ENCODE data around the gene NINL. TPM values are rescaled to one million over a fixed set of nuclear protein-coding genes. Genes with fewer than 3 reads are reported as not detected.

Gene NINL
- total and polyA plus RNA-seq, 2 of the 4 experiments (the other 2 are of a cell fraction) = 3.0 to 10.4 TPM

DNA sequence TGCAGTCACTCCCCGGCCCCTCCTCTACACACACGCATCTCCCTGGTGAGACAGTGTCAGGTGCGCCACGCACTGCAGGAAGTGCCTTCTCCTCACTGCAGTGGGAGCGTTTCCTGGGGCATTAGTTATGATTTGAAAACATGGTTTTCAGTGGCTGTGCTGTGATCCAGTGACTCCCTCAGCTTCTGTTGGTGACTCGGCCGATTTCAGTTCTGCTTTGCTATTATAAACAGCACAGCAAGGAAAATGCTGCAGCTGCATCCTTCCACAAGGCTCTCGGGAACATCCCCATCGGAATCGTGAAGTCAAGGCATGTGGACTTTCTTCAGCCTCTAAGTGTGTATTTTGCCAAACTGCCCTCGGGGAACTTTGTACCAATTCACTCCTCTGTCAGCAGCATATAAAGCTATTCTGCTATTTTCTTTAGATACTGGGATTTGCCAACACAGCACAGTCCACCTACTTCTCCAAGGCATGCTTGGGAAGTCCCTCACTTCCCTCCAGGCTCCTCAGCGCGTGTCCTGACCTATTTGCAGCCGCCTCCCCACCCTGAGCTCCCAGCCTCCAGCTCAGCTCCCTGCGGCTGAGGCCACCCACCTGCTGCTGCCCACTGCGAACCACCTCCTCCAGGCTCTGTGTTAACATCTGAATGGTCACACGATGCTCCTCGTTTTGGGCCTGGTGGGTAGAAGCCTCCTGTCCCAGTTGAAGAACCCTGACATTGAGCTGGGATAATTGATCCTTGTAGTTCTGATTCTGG lies 123.4 kb downstream of the NINL start:
- no peak overlapping the region for H3K4me3 ChIP-seq (ENCODE audit: insufficient read depth, low read depth, low read length)
- no peak overlapping the region for H2BK5ac ChIP-seq (ENCODE audit: low read depth, low read length, poor library complexity, severe bottlenecking)
- no peak overlapping the region for H4K5ac ChIP-seq (ENCODE audit: low read depth, low read length)
- no peak overlapping the region for H3K4ac ChIP-seq (ENCODE audit: low read depth, low read length)
- ChIA-PET POLR2A (ENCODE audit: unreplicated experiment) (no interaction called here), CTCF (no interaction called here)
- no peak overlapping the region for H4K8ac ChIP-seq (ENCODE audit: low read depth in 2 of 2, low read length in 2 of 2)
- intact Hi-C loops (cut with micrococcal nuclease) (no loop called here), in situ Hi-C loops (cut with MboI; ENCODE audit: low sequenced_read_pairs) (no loop called here), dilution Hi-C loops (cut with HindIII; ENCODE audit: low sequenced_read_pairs, unreplicated experiment) (no loop called here)
- no peak overlapping the region for H3K14ac ChIP-seq (replicated peaks; ENCODE audit: low read depth, low read length)
- H3K9me1 ChIP-seq (ENCODE audit: insufficient read depth, low read length) = no peaks in the 10 kb centered on the region; the same call in 1 of the 2 replicates
- H3K36me3 ChIP-seq (ENCODE audit: control insufficient read depth, insufficient read depth, low read length) = peaks cover 30% of the 10 kb centered on the region
- no peaks in the 10 kb centered on the region for H3K79me1 ChIP-seq (ENCODE audit: low read depth in 1 of 2, low read length in 2 of 2)
- H3K23ac ChIP-seq (ENCODE audit: low read depth, low read length) = no peak overlapping the region
- H3K9ac ChIP-seq (ENCODE audit: low read depth, low read length) = no peak overlapping the region
- no peak overlapping the region for H2AK5ac ChIP-seq (ENCODE audit: low read depth, low read length)
- H3K18ac ChIP-seq (ENCODE audit: low read depth, low read length) = no peak overlapping the region
- no peak overlapping the region for H2AK9ac ChIP-seq (replicated peaks; ENCODE audit: low read depth, low read length, poor library complexity)
- no peaks in the 10 kb centered on the region for H3K4me1 ChIP-seq (ENCODE audit: control insufficient read depth, insufficient read depth, low read length)
- no peak for DNase-seq
- WGBS, 2 experiments (ENCODE audit: extremely low coverage in 2 of 2, insufficient read length in 1 of 2) = 92% methylated on average over 9 of the region's 18 CpGs; no CpG with 5 or more reads in 1 of the 2 experiments
- H4K20me1 ChIP-seq (ENCODE audit: insufficient read depth, low read length) = no peaks in the 10 kb centered on the region
- TF ChIP-seq FOS (IDR thresholded peaks at IDR 0.05; ENCODE audit: low read depth, low read length) (no peak), CHD1 (IDR thresholded peaks at IDR 0.05; ENCODE audit: low read depth, low read length) (no peak), MXI1 (IDR thresholded peaks at IDR 0.05; ENCODE audit: borderline replicate concordance, low read depth, low read length) (no peak), NFE2L2 (IDR thresholded peaks at IDR 0.05; ENCODE audit: low read depth, low read length) (no peak)
- TF ChIP-seq, protein P1, sequence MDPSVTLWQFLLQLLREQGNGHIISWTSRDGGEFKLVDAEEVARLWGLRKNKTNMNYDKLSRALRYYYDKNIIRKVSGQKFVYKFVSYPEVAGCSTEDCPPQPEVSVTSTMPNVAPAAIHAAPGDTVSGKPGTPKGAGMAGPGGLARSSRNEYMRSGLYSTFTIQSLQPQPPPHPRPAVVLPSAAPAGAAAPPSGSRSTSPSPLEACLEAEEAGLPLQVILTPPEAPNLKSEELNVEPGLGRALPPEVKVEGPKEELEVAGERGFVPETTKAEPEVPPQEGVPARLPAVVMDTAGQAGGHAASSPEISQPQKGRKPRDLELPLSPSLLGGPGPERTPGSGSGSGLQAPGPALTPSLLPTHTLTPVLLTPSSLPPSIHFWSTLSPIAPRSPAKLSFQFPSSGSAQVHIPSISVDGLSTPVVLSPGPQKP (IDR thresholded peaks at IDR 0.05; ENCODE audit: borderline replicate concordance, low read depth, low read length) = no peak
- TF ChIP-seq, protein P2, sequence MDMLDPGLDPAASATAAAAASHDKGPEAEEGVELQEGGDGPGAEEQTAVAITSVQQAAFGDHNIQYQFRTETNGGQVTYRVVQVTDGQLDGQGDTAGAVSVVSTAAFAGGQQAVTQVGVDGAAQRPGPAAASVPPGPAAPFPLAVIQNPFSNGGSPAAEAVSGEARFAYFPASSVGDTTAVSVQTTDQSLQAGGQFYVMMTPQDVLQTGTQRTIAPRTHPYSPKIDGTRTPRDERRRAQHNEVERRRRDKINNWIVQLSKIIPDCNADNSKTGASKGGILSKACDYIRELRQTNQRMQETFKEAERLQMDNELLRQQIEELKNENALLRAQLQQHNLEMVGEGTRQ (IDR thresholded peaks at IDR 0.05; ENCODE audit: low read depth, low read length) = no peak
- H4K91ac ChIP-seq (ENCODE audit: insufficient read depth, low read depth, low read length) = no peak overlapping the region
- H3K4me2 ChIP-seq (ENCODE audit: low read depth, low read length) = no peak overlapping the region
- no peak overlapping the region for H2AFZ ChIP-seq (replicated peaks; ENCODE audit: low read length, poor library complexity)
- no peak overlapping the region for H3K27ac ChIP-seq (ENCODE audit: insufficient read depth, low read length)
- H2BK120ac ChIP-seq (ENCODE audit: low read depth, low read length) = no peak overlapping the region
- no peaks in the 10 kb centered on the region for H3K27me3 ChIP-seq (ENCODE audit: control insufficient read depth, insufficient read depth, low read length)
- no peak overlapping the region for H3K56ac ChIP-seq (ENCODE audit: extremely low read depth, insufficient read depth, low read length)
- no TSS peak for BruUV-seq (replicated peaks)
- H2BK15ac ChIP-seq (ENCODE audit: low read depth, low read length) = no peak overlapping the region
- H2BK20ac ChIP-seq (ENCODE audit: low read depth, low read length) = no peak overlapping the region
- no peak for ATAC-seq (ENCODE audit: low read depth)
- H3K9me3 ChIP-seq (ENCODE audit: control insufficient read depth, insufficient read depth, low read length) = no peaks in the 10 kb centered on the region
